ENCODE data around the gene CCL18.

Gene CCL18

GRCh38 chr17:36017799-36018198 lies 46.3 kb upstream of the CCL18 start, which contains the start of gene CCL23:
Gene CCL23, minus strand, starts transcription at chr17:36017972. Its CDS starts 75 bp downstream, at chr17:36017897.
- H3K9me2 ChIP-seq (replicated peaks; ENCODE audit: control insufficient read depth, low read length), result no peaks in the 10 kb centered on the region
- no peak within 1 kb of the TSS for H3K27ac ChIP-seq (ENCODE audit: low read depth, low read length)
- H3K79me2 ChIP-seq (ENCODE audit: control insufficient read depth, low read length), result no peaks in the 10 kb centered on the region
- no peak within 1 kb of the TSS for H3K4me3 ChIP-seq (ENCODE audit: low read length)
- TF ChIP-seq CTCF (IDR thresholded peaks at IDR 0.05; ENCODE audit: low read depth, low read length, poor library complexity, severe bottlenecking), result no peak
- no peak for TF ChIP-seq EZH2phosphoT487 (IDR thresholded peaks at IDR 0.05; ENCODE audit: borderline replicate concordance, low read length)
- H4K20me1 ChIP-seq (ENCODE audit: control insufficient read depth, insufficient read depth, low read depth, low read length), result no peaks in the 10 kb centered on the region
- no peaks in the 10 kb centered on the region for H3F3A ChIP-seq (ENCODE audit: control insufficient read depth, insufficient read depth)
- H3K4me1 ChIP-seq (ENCODE audit: control insufficient read depth, low read length), result no peaks in the 10 kb centered on the region
- no peak within 1 kb of the TSS for H3K4me2 ChIP-seq (ENCODE audit: low read length)
- peaks cover 7% of the 10 kb centered on the region; the same call in 1 of the 2 replicates for H3K27me3 ChIP-seq (ENCODE audit: control insufficient read depth, low read length)
- no peaks in the 10 kb centered on the region for H3K9me3 ChIP-seq (ENCODE audit: control insufficient read depth, insufficient read depth, low read length)
- no peaks in the 10 kb centered on the region for H3K36me3 ChIP-seq (ENCODE audit: control insufficient read depth, low read length)

DNA sequence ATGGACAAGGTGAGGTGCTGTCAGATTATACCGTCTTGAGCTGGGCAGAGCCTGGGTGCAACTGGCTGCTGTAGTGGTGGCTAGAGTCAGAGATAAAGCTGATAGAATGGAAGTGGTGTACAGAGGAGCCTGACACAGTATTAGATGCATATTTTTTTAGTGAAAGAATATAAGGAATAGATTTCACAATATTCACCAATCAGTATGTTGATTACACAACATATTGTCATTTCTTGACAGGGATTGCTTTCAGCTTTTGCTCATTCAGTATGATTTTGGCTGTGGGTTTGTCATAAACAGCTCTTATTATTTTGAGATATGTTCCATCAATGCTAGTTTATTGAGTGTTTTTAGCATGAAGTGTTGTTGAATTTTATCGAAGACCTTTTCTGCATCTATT lies 44.6 kb upstream of the CCL18 start:
- Histone ChIP-seq H3K36me3 (ENCODE audit: control insufficient read depth, low read length) (no peaks in the 10 kb centered on the region), H3K27me3 (ENCODE audit: control insufficient read depth, low read length) (peaks cover 7% of the 10 kb centered on the region; the same call in 1 of the 2 replicates), H3K4me1 (ENCODE audit: control insufficient read depth, low read length) (no peaks in the 10 kb centered on the region), H3K4me3 (ENCODE audit: low read length) (no peak overlapping the region), H3K9me2 (replicated peaks; ENCODE audit: control insufficient read depth, low read length) (no peaks in the 10 kb centered on the region), H3K79me2 (ENCODE audit: control insufficient read depth, low read length) (no peaks in the 10 kb centered on the region), H3F3A (ENCODE audit: control insufficient read depth, insufficient read depth) (no peaks in the 10 kb centered on the region), H3K27ac (ENCODE audit: low read depth, low read length) (no peak overlapping the region), H4K20me1 (ENCODE audit: control insufficient read depth, insufficient read depth, low read depth, low read length) (no peaks in the 10 kb centered on the region), H3K4me2 (ENCODE audit: low read length) (no peak overlapping the region), H3K9me3 (ENCODE audit: control insufficient read depth, insufficient read depth, low read length) (no peaks in the 10 kb centered on the region)
- TF ChIP-seq CTCF (IDR thresholded peaks at IDR 0.05; ENCODE audit: low read depth, low read length, poor library complexity, severe bottlenecking) (no peak), EZH2phosphoT487 (IDR thresholded peaks at IDR 0.05; ENCODE audit: borderline replicate concordance, low read length) (no peak)

- Histone ChIP-seq H3K4me3 (ENCODE audit: low read length) (no peak overlapping the region), H3F3A (ENCODE audit: control insufficient read depth, insufficient read depth) (no peaks in the 10 kb centered on the region), H3K4me1 (ENCODE audit: control insufficient read depth, low read length) (no peaks in the 10 kb centered on the region), H3K4me2 (ENCODE audit: low read length) (no peak overlapping the region), H3K79me2 (ENCODE audit: control insufficient read depth, low read length) (no peaks in the 10 kb centered on the region), H3K27ac (ENCODE audit: low read depth, low read length) (no peak overlapping the region), H4K20me1 (ENCODE audit: control insufficient read depth, insufficient read depth, low read depth, low read length) (no peaks in the 10 kb centered on the region), H3K27me3 (ENCODE audit: control insufficient read depth, low read length) (peaks cover 6% of the 10 kb centered on the region), H3K9me2 (replicated peaks; ENCODE audit: control insufficient read depth, low read length) (no peaks in the 10 kb centered on the region), H3K9me3 (ENCODE audit: control insufficient read depth, insufficient read depth, low read length) (no peaks in the 10 kb centered on the region), H3K36me3 (ENCODE audit: control insufficient read depth, low read length) (no peaks in the 10 kb centered on the region)
- TF ChIP-seq CTCF (IDR thresholded peaks at IDR 0.05; ENCODE audit: low read depth, low read length, poor library complexity, severe bottlenecking), result no peak
- no peak for TF ChIP-seq EZH2phosphoT487 (IDR thresholded peaks at IDR 0.05; ENCODE audit: borderline replicate concordance, low read length)
These were observed 39.8 kb upstream of the CCL18 start for GRCh38 chr17:36024106-36024869.

All from DOHH2 (cell line).